IMR-90 (cell line): ENCODE data around the gene GSDMA. TPM values are rescaled to one million over a fixed set of nuclear protein-coding genes. Genes with fewer than 3 reads are reported as not detected.

ENCODE experiments used
- microRNA-seq, 2 experiments: library from miRNA; stranded (forward) in 1 of 2; unstranded in 1 of 2; fragments of 10-50 nt in 1 of 2; fragments of <30 nt in 1 of 2; gene quantifications in 1 of 2; microRNA quantifications in 1 of 2; one replicate each; pipeline versions ENCODE3 to v1.1.0; 2013 to 2020; ENCODE audit not compliant: insufficient read depth in 1 of 2, insufficient read length in 1 of 2, unreplicated experiment in 1 of 2
- polyA plus RNA-seq, 3 experiments: library from polyadenylated mRNA; depleted of rRNA; stranded (reverse); fragments of >200 nt; gene quantifications; 2 replicates each; pipeline ENCODE4 v1.2.3, GENCODE V29; 2012; ENCODE audit warnings: low replicate concordance in 1 of 3
- small RNA-seq, 5 experiments: library from RNA; depleted of rRNA; stranded (forward); fragments of <200 nt; gene quantifications; one replicate each; pipeline ENCODE3, GENCODE V24; 2012
- total RNA-seq: library from RNA; depleted of rRNA; stranded (reverse); fragments of >200 nt; gene quantifications from 2 replicates; pipeline ENCODE4 v1.2.3, GENCODE V29; 2012; rRNA removed

Gene GSDMA
- total and polyA plus RNA-seq, 2 of the 4 experiments (the other 2 are of a cell fraction): not detected

Small RNA genes lying within 50 kb of the gene (microRNA-seq; reads per million reads assigned to microRNA genes)
- not detected for gene MIR6884 (ENCODE audit: unreplicated experiment)
- 3.1 reads per million for gene SNORD124 (ENCODE audit: insufficient read depth, insufficient read length)

Small RNA genes lying within 50 kb of the gene (small RNA-seq; reads per million reads assigned to genes)
- gene SNORD124: 44.1 to 340 (median 159) reads per million in 5 experiments

Other genes starting within 250 kb of the GSDMA start
- gene MIEN1, start 232.5 kb upstream of the GSDMA start, total RNA-seq: 20.3 and 22.2 TPM in 2 replicates
- gene MIEN1, start 232.5 kb upstream of the GSDMA start, polyA plus RNA-seq (2012; rRNA removed): 75.6 and 82.4 TPM in 2 replicates
- gene GRB7, start 225.1 kb upstream of the GSDMA start, total RNA-seq: under 0.01 and 0.18 TPM in 2 replicates
- gene GRB7, start 225.1 kb upstream of the GSDMA start, polyA plus RNA-seq (2012; rRNA removed): 0.14 and 0.36 TPM in 2 replicates
- gene IKZF3, start 98.7 kb upstream of the GSDMA start, total RNA-seq: not detected in 2 replicates
- not detected in 2 replicates for gene IKZF3, start 98.7 kb upstream of the GSDMA start, polyA plus RNA-seq (2012; rRNA removed)
- not detected in 2 replicates for gene ZPBP2, start 94.8 kb upstream of the GSDMA start, total RNA-seq
- not detected in 2 replicates for gene ZPBP2, start 94.8 kb upstream of the GSDMA start, polyA plus RNA-seq (2012; rRNA removed)
- gene GSDMB, start 44.4 kb upstream of the GSDMA start, total RNA-seq: 1.4 and 1.7 TPM in 2 replicates
- 5.1 and 7.5 TPM in 2 replicates for gene GSDMB, start 44.4 kb upstream of the GSDMA start, polyA plus RNA-seq (2012; rRNA removed)
- gene ORMDL3, start 35.4 kb upstream of the GSDMA start, total RNA-seq: 45.7 and 46.4 TPM in 2 replicates
- gene ORMDL3, start 35.4 kb upstream of the GSDMA start, polyA plus RNA-seq (2012; rRNA removed): 68.9 and 78.6 TPM in 2 replicates
- not detected in 2 replicates for gene LRRC3C, start 35.3 kb upstream of the GSDMA start, total RNA-seq
- gene LRRC3C, start 35.3 kb upstream of the GSDMA start, polyA plus RNA-seq (2012; rRNA removed): not detected in 2 replicates
- gene PSMD3, start 17.8 kb downstream of the GSDMA start, total RNA-seq: 123 and 125 TPM in 2 replicates
- gene PSMD3, start 17.8 kb downstream of the GSDMA start, polyA plus RNA-seq (2012; rRNA removed): 154 and 155 TPM in 2 replicates
- gene CSF3, start 52.4 kb downstream of the GSDMA start, total RNA-seq: not detected in 2 replicates
- gene CSF3, start 52.4 kb downstream of the GSDMA start, polyA plus RNA-seq (2012; rRNA removed): not detected in 2 replicates
- 18.6 and 25.8 TPM in 2 replicates for gene MED24, start 91.4 kb downstream of the GSDMA start, total RNA-seq
- 73.6 and 79.0 TPM in 2 replicates for gene MED24, start 91.4 kb downstream of the GSDMA start, polyA plus RNA-seq (2012; rRNA removed)
- gene THRA, start 100.0 kb downstream of the GSDMA start, total RNA-seq: 20.8 and 22.0 TPM in 2 replicates
- 21.9 and 23.4 TPM in 2 replicates for gene THRA, start 100.0 kb downstream of the GSDMA start, polyA plus RNA-seq (2012; rRNA removed)
- 0.28 and 0.36 TPM in 2 replicates for gene NR1D1, start 137.6 kb downstream of the GSDMA start, total RNA-seq
- 4.4 and 7.2 TPM in 2 replicates for gene NR1D1, start 137.6 kb downstream of the GSDMA start, polyA plus RNA-seq (2012; rRNA removed)
- gene MSL1, start 159.0 kb downstream of the GSDMA start, total RNA-seq: 28.3 and 29.7 TPM in 2 replicates
- 38.4 and 48.4 TPM in 2 replicates for gene MSL1, start 159.0 kb downstream of the GSDMA start, polyA plus RNA-seq (2012; rRNA removed)
- gene CASC3, start 177.5 kb downstream of the GSDMA start, total RNA-seq: 24.4 and 25.1 TPM in 2 replicates
- gene CASC3, start 177.5 kb downstream of the GSDMA start, polyA plus RNA-seq (2012; rRNA removed): 36.2 and 38.9 TPM in 2 replicates
- gene RAPGEFL1, start 214.5 kb downstream of the GSDMA start, total RNA-seq: 0.28 and 0.54 TPM in 2 replicates
- 5.6 and 6.3 TPM in 2 replicates for gene RAPGEFL1, start 214.5 kb downstream of the GSDMA start, polyA plus RNA-seq (2012; rRNA removed)